ENCODE data around the gene PSG2.
"Not testable (repeated sequence)": the region's sequence is repeated elsewhere in the genome, so short reads cannot be mapped to it uniquely, and the experiment has no call there.

PSG2 gene

GRCh38 chr19:43082601-43083000 lies at the start of gene PSG2:
Gene PSG2 (minus strand): TSS chr19:43082701. CDS start chr19:43082569, 132 bp downstream.
- not testable (repeated sequence) for DNase-seq

- not testable (repeated sequence) for DNase-seq
Observed at GRCh38 chr19:43131281-43131842, 48.9 kb upstream of the PSG2 start.

GRCh38 chr19:43129197-43129596 lies 46.7 kb upstream of the PSG2 start:
- DNase-seq, result not testable (repeated sequence)

- peak; percentile 4 for DNase-seq
Observed at GRCh38 chr19:43127336-43127735, 44.8 kb upstream of the PSG2 start.

GRCh38 chr19:43126720-43127119 lies 44.2 kb upstream of the PSG2 start:
- no peak for DNase-seq

- DNase-seq, result no peak
Observed at GRCh38 chr19:43124360-43124759, 41.9 kb upstream of the PSG2 start.

GRCh38 chr19:43120433-43121026 lies 38.0 kb upstream of the PSG2 start:
- DNase-seq, result peak; percentile 9

- DNase-seq, result not testable (repeated sequence)
Observed at GRCh38 chr19:43119526-43119925, 37.0 kb upstream of the PSG2 start.

- not testable (repeated sequence) for DNase-seq
Observed at GRCh38 chr19:43116421-43116820, 33.9 kb upstream of the PSG2 start.

GRCh38 chr19:43115548-43115947 lies 33.0 kb upstream of the PSG2 start:
- not testable (repeated sequence) for DNase-seq

GRCh38 chr19:43115064-43115463 lies 32.6 kb upstream of the PSG2 start:
- DNase-seq, result not testable (repeated sequence)

GRCh38 chr19:43114626-43115025 lies 32.1 kb upstream of the PSG2 start:
- not testable (repeated sequence) for DNase-seq

GRCh38 chr19:43107401-43107800 lies 24.9 kb upstream of the PSG2 start:
- not testable (repeated sequence) for DNase-seq

- DNase-seq, result no peak
Observed at GRCh38 chr19:43105496-43105895, 23.0 kb upstream of the PSG2 start.

- not testable (repeated sequence) for DNase-seq
Observed at GRCh38 chr19:43104215-43104850, 21.8 kb upstream of the PSG2 start.

- DNase-seq, result no peak
Observed at GRCh38 chr19:43101950-43102349, 19.4 kb upstream of the PSG2 start.

- not testable (repeated sequence) for DNase-seq
Observed at GRCh38 chr19:43098416-43098815, 15.9 kb upstream of the PSG2 start.

GRCh38 chr19:43087702-43088340 lies 5.3 kb upstream of the PSG2 start:
- DNase-seq, result peak; percentile 16

GRCh38 chr19:43085796-43086530 lies 3.5 kb upstream of the PSG2 start:
- not testable (repeated sequence) for DNase-seq

- peak; percentile 5 for DNase-seq
Observed at GRCh38 chr19:43084196-43084832, 1.8 kb upstream of the PSG2 start.

- not testable (repeated sequence) for DNase-seq
Observed at GRCh38 chr19:43083721-43084120, 1.2 kb upstream of the PSG2 start.

GRCh38 chr19:43078311-43078710 lies 4.2 kb downstream of the PSG2 start:
- DNase-seq, result no peak
